GM10266 (cell line): ENCODE results near the gene WNT3A.

Source experiments
- DNase-seq: peaks from one replicate; pipeline ENCODE4 v3.0.0; 2012; ENCODE audit errors: extremely low spot score
- CTCF ChIP-seq: IDR thresholded peaks from 2 replicates; pipeline ENCODE4 v1.5.1; 2012; ENCODE audit warnings: mild to moderate bottlenecking, low read depth; ENCODE audit not compliant: control insufficient read depth, insufficient read depth; ENCODE audit errors: missing control alignments

Gene WNT3A

GRCh38 chr1:228043281-228043848, 36.6 kb downstream of the WNT3A start:
- no peak for TF ChIP-seq CTCF
- no peak for DNase-seq

GRCh38 chr1:228044961-228045360, 38.2 kb downstream of the WNT3A start:
- DNase-seq = no peak
- no peak for TF ChIP-seq CTCF

GRCh38 chr1:228045405-228045804, 38.6 kb downstream of the WNT3A start:
- no peak for DNase-seq
- no peak for TF ChIP-seq CTCF

- TF ChIP-seq CTCF = no peak
- DNase-seq = no peak
Observed at GRCh38 chr1:228045871-228046270, 39.1 kb downstream of the WNT3A start.

- DNase-seq = no peak
- no peak for TF ChIP-seq CTCF
Observed at GRCh38 chr1:228046421-228047182, 39.8 kb downstream of the WNT3A start.

GRCh38 chr1:228047183-228047466, 40.3 kb downstream of the WNT3A start:
- TF ChIP-seq CTCF = no peak
- DNase-seq = no peak

GRCh38 chr1:228048120-228048519, 41.3 kb downstream of the WNT3A start:
- no peak for DNase-seq
- no peak for TF ChIP-seq CTCF
